ENCODE measurements around the gene TUBGCP3.
"Not testable (repeated sequence)": the region's sequence is repeated elsewhere in the genome, so short reads cannot be mapped to it uniquely, and the experiment has no call there.

The TUBGCP3 gene

DNA sequence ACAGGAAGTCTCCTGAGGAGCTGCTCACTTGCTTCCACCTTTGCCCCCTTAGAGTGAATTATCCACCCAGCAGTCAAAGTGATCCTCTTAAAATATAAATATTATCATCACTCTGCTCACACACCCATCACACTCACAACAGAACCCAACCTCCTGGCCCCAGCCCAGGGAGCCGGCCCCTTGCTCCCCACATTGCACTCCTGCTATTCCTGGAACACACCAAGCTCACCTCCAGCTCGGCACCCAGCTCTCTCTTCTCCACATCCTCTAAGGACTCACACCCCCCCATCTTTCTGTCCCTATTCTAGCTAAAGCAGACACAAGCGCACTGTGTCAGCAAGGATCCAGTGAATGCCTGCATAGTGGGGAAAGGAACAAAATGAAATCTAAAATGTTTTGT lies 7.0 kb downstream of the TUBGCP3 start:
- FAIRE-seq (no peak), DNase-seq (ENCODE audit: insufficient read length, low spot score) (no peak)

- DNase-seq (ENCODE audit: insufficient read length, low spot score) (no peak), FAIRE-seq (no peak)
Measured at GRCh38 chr13:112580211-112580610, 7.7 kb downstream of the TUBGCP3 start.

DNA sequence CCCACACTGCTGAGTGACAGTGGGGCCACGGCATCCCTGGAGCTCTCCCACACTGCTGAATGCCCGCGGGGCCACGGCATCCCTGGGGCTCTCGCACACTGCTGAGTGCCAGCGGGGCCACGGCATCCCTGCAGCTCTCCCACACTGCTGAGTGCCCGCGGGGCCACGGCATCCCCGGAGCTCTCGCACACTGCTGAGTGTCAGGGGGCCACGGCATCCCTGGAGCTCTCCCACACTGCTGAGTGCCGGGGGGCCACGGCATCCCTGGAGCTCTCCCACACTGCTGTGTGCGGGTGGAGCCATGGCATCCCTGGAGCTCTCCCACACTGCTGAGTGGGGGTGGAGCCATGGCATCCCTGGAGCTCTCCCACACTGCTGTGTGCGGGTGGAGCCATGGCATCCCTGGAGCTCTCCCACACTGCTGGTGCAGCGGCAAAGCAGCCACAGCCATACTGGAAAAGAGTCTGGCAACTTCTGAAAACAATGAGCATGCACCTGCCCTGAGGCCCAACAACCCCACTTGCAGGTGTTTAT lies 8.6 kb downstream of the TUBGCP3 start:
- DNase-seq (ENCODE audit: insufficient read length, low spot score) (no peak), FAIRE-seq (no peak)

DNA sequence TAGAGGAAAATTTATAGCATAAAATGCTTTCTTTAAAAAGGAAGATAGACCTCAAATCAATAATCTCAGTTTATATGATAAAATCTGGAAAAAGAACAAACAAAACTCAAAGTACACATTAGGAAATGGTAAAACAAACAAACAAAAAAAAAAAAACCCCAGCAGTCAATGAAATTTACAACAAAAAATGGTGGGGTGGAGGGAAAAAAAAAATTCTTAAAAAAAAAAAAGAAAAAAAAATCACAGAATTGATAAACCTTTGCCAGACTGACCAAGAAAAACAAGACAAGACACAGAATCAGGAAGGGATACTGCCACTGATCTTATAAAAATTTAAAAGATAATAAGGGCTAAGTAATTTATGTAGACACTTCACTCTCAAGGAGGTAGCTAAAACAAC lies 11.2 kb downstream of the TUBGCP3 start:
- FAIRE-seq (no peak), DNase-seq (ENCODE audit: insufficient read length, low spot score) (no peak)

GRCh38 chr13:112576191-112576590 lies 11.8 kb downstream of the TUBGCP3 start:
- no peak for DNase-seq (ENCODE audit: insufficient read length, low spot score)
- FAIRE-seq = no peak

DNA sequence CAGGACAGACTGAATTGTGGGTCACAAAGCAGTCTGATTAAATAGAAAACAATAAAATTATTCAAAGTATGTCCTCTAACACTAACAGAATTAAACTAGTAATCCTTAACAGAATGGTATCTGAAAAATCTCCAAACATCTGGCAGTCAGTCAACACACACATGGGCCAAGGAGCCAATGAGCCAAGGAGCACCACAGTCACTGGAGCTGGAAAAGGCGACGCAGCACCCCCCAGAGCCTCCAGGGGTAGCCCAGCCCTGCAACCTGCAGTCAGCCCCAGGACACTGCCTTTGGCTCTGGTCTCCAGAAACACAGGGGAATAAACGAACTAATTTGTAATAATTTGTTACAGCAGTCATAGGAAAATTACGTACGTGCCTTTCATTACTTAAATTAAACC lies 12.3 kb downstream of the TUBGCP3 start:
- DNase-seq (ENCODE audit: insufficient read length, low spot score) = no peak
- no peak for FAIRE-seq

DNA sequence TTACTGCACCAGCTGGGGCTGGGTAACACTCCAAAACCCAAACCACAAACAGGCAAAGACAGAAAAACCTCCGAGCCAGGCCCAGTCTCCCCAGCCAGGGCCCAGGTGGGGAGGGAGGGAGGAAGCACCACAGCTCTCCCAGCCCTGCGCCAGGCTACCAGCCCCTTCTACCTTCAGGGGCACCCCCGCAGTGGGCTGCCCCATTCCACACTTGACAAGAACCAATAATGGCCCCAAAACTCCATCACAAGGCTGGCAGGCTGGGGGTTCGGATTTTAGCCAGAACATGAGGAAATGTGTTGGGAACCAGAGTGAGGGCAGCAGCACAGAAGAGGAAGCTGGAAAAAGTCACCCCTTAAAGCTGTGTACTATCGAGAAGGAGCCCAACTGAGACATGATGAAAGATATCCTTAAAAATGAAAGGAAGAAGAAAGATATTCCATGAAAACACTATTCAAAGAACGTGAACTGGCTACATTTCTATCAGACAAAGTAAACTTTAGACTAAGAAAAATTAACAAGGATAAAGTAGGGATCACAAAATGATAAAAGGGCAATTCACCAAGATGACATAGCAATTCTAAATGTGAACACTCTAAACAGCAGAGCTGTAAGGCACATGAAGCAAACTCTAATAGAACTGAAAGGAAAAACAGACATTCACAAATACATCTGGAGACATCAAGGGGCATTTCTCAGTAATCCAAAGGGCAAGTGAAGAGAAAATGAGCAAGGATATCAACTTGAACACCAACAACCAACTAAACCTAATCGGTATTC lies 12.9 kb downstream of the TUBGCP3 start:
- DNase-seq (ENCODE audit: insufficient read length, low spot score) (no peak), FAIRE-seq (no peak)

GRCh38 chr13:112574416-112574815 lies 13.5 kb downstream of the TUBGCP3 start:
- FAIRE-seq (no peak), DNase-seq (ENCODE audit: insufficient read length, low spot score) (no peak)

- FAIRE-seq (no peak), DNase-seq (ENCODE audit: insufficient read length, low spot score) (no peak)
Measured at GRCh38 chr13:112573710-112574109, 14.2 kb downstream of the TUBGCP3 start.

GRCh38 chr13:112572366-112572765 lies 15.6 kb downstream of the TUBGCP3 start:
- DNase-seq (ENCODE audit: insufficient read length, low spot score) (no peak), FAIRE-seq (no peak)

DNA sequence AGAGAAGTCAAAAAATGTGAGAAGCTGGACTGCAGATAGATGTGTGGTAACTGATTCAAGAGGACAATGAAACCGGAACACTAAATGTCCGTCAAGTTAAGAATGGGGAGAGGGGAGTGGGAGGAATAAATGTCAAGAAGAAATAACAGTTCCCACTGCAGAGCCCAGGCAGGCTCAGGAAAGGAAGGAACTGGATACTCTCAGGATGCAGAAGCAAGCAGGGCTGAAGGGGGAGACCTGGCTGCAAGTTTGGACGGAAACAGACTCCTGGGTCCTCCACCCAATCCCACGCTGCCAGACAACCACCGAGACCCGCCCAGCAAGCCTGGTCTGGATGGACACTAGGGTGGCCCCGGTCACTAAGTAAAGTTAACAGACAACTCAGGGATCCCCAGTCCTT lies 18.1 kb downstream of the TUBGCP3 start:
- DNase-seq (ENCODE audit: insufficient read length, low spot score) = no peak
- FAIRE-seq = no peak

- no peak for FAIRE-seq
- DNase-seq (ENCODE audit: insufficient read length, low spot score) = no peak
Measured at GRCh38 chr13:112567161-112567862, 20.6 kb downstream of the TUBGCP3 start.

DNA sequence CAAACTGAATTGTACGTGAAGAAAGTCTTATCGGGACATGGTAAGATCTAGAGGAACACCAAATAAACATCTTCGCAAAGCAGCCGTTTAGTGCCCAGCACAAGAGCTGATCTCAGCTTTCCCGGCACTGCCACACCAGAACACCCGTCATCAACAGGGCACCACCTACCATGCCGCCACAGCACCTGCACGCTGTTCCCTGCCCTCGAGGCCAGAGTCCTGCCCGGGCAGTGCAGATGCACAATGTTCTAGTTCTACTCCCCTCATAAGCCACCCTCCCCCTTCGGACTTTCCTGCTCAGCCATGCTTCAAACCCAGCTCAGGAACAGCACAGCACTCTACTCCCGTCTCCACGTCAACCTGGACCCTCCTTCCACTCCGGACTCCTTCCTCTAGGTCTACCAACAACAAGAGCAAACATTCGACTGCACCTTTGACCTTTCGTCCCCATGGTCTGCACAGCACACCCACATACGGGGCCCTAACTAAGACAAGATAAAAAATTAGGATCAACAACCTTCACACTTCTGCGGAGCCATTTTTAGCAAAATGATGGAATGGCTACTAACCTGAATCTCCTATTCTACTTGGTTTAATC lies 25.1 kb downstream of the TUBGCP3 start:
- FAIRE-seq (no peak), DNase-seq (ENCODE audit: insufficient read length, low spot score) (no peak)

DNA sequence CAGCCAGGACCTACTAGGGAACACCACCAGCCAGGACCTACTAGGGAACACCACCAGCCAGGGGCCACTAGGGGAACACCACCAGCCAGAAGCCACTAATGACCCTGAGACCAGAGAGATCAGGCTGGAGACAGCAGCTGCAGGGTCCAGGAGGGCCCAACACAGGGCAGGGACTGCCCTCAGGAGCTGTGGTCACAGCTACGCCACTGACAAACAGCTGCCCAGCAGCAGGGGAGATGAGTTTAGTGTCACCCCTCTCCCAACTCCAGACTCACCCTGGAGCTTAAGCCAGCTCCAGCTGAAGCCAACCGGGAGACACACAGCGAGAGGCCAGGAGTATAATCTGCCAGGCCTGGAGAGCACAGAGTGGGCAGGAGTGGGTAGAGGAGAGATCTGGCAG lies 25.7 kb downstream of the TUBGCP3 start:
- FAIRE-seq = no peak
- DNase-seq (ENCODE audit: insufficient read length, low spot score) = no peak

DNA sequence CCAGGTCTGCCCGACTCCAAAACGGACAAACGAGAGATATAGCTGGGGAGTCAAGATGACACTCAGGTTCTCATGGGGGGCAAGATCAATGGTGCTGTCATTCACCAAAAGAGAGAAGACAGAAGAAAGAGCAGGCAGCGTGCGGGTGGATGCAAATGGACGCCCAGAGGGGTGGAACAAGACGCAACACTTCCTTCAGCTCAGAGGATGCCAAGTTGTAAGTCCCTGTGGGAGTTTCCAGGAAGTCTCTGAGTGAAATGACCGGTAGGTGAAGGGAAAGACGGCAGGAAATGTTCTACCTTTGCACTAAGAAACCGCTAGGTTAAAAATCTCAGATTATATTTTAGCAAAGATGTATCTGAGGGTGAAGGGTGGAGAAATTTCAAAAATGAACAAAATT lies 26.5 kb downstream of the TUBGCP3 start:
- FAIRE-seq (no peak), DNase-seq (ENCODE audit: insufficient read length, low spot score) (no peak)

- DNase-seq (ENCODE audit: insufficient read length, low spot score) (no peak), FAIRE-seq (no peak)
Measured at GRCh38 chr13:112558696-112559418, 29.1 kb downstream of the TUBGCP3 start.

DNA sequence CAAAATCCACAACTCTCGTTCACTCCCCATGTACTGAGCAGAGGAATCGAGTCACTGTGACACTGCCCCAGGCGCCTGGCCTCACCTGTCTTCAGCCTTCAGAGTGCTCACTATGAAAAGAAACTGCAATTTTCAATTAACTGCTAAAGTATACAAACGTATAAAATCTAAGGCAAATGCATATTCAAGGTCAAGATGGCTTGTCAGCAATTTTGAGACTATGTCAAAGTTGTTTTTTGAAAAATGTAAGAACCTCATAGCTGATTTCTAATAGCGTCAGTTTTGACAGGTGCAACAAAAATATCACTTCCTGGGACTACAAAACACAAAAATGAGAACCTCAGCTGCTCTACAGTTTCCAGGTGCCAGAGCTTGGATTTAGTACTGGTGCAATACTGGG lies 31.4 kb downstream of the TUBGCP3 start:
- FAIRE-seq = no peak
- DNase-seq (ENCODE audit: insufficient read length, low spot score) = no peak

DNA sequence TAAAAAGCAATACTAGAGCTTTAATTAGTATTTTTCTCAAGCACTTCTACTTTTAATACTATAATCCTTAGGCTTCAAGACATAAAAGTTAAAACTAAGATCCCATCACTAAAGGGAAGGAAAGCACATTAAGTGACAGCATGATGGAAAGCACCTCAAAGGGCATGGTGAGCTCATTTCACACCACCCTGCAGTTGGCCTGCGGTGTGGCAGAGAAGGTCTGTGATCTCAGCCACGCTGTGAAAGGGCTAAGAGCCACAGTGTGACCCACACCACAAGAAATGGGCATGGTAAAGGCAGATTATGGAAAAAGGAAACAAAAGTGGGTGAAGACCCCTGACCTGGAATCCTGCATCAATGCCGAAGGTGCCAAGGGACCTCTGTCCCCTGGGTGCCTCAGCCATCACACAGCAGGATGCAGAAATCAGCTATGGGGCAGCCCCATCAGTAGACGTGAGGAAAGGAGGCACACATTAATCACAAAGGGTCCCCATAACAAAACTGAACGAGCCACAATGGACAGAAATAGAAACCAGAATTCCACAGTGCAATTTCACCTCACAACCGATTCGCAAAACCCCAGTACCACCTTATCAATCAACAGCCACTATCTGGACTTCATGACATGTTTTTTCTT lies 33.6 kb downstream of the TUBGCP3 start:
- DNase-seq (ENCODE audit: insufficient read length, low spot score) = no peak
- no peak for FAIRE-seq

- FAIRE-seq; DNase-seq (ENCODE audit: insufficient read length, low spot score): not testable (repeated sequence)
Measured at GRCh38 chr13:112548975-112549374, 39.0 kb downstream of the TUBGCP3 start.

GRCh38 chr13:112545856-112546255 lies 42.1 kb downstream of the TUBGCP3 start:
- FAIRE-seq = no peak
- DNase-seq (ENCODE audit: insufficient read length, low spot score) = no peak

Data from HTR-8/SVneo (cell line).